HepG2 (cell line): ENCODE measurements around the gene BTF3L4. TPM values are rescaled to one million over a fixed set of nuclear protein-coding genes. Genes with fewer than 3 reads are reported as not detected.

Experiments used
- ATF4 ChIP-seq, 2 experiments: fragments of 450-650 bp in 1 of 2; sonication (generic) in 1 of 2; formaldehyde crosslinking; IDR thresholded peaks; 2 replicates each; pipeline versions ENCODE4 v1.5.0 to v1.8.0; 2020 to 2022; ENCODE audit warnings: mild to moderate bottlenecking in 1 of 2, missing genetic modification reagents in 1 of 2
- BHLHE40 ChIP-seq: IDR thresholded peaks from 2 replicates; pipeline ENCODE4 v1.6.1; 2011; ENCODE audit warnings: low read length, improper control_type of control experiment
- CREB3 ChIP-seq: sonication (generic); formaldehyde crosslinking; IDR thresholded peaks from 2 replicates; pipeline ENCODE4 v1.5.0; 2020; ENCODE audit warnings: missing genetic modification reagents
- DPF2 ChIP-seq: sonication (generic); formaldehyde crosslinking; IDR thresholded peaks from 2 replicates; pipeline ENCODE4 v1.4.0; 2020; ENCODE audit warnings: mild to moderate bottlenecking, low read depth, missing genetic modification reagents, borderline replicate concordance
- HOMEZ ChIP-seq: IDR thresholded peaks from 2 replicates; pipeline ENCODE4 v1.6.1; 2016; ENCODE audit warnings: low read depth
- MAFG ChIP-seq: sonication (generic); formaldehyde crosslinking; IDR thresholded peaks from 2 replicates; pipeline ENCODE4 v1.5.1; 2020; ENCODE audit warnings: mild to moderate bottlenecking, missing genetic modification reagents
- MXI1 ChIP-seq: IDR thresholded peaks from 3 replicates; pipeline ENCODE4 v1.6.1; 2012; ENCODE audit warnings: low read depth, low read length, inconsistent platforms, borderline replicate concordance
- MZF1 ChIP-seq: sonication (generic); formaldehyde crosslinking; IDR thresholded peaks from 2 replicates; pipeline ENCODE4 v1.8.1; 2023; ENCODE audit warnings: mild to moderate bottlenecking, missing genetic modification reagents, borderline replicate concordance
- PRDM10 ChIP-seq: sonication (generic); formaldehyde crosslinking; IDR thresholded peaks from 2 replicates; pipeline ENCODE4 v1.4.0; 2020; ENCODE audit warnings: low read depth, missing genetic modification reagents
- PRDM15 ChIP-seq: sonication (generic); formaldehyde crosslinking; IDR thresholded peaks from 2 replicates; pipeline ENCODE4 v1.4.0; 2020; ENCODE audit warnings: missing genetic modification reagents
- SMC3 ChIP-seq: IDR thresholded peaks from 2 replicates; pipeline ENCODE4 v1.6.1; 2011; ENCODE audit warnings: low read length, improper control_type of control experiment
- SRY ChIP-seq: sonication (generic); formaldehyde crosslinking; IDR thresholded peaks from 2 replicates; pipeline ENCODE4 v1.8.0; 2022; ENCODE audit warnings: mild to moderate bottlenecking, missing genetic modification reagents
- U2AF1 ChIP-seq: fragments of 200-400 bp; formaldehyde crosslinking; optimal IDR thresholded peaks from 2 replicates; pipeline ENCODE3; 2017; ENCODE audit warnings: mild to moderate bottlenecking, low read depth, low read length
- ZFP90 ChIP-seq: sonication (generic); formaldehyde crosslinking; IDR thresholded peaks from 2 replicates; pipeline ENCODE4 v1.8.0; 2022; ENCODE audit warnings: missing genetic modification reagents, mild to moderate bottlenecking, inconsistent platforms, borderline replicate concordance
- ZNF235 ChIP-seq: sonication (generic); formaldehyde crosslinking; IDR thresholded peaks from 2 replicates; pipeline ENCODE4 v1.8.1; 2023; ENCODE audit warnings: mild to moderate bottlenecking, missing genetic modification reagents, borderline replicate concordance
- ZNF556 ChIP-seq: sonication (generic); formaldehyde crosslinking; IDR thresholded peaks from 2 replicates; pipeline ENCODE4 v1.4.0; 2020; ENCODE audit warnings: mild to moderate bottlenecking, missing genetic modification reagents, borderline replicate concordance
- ZNF747 ChIP-seq: sonication (generic); formaldehyde crosslinking; IDR thresholded peaks from 2 replicates; pipeline ENCODE4 v1.8.1; 2023; ENCODE audit warnings: missing genetic modification reagents, mild to moderate bottlenecking, borderline replicate concordance
- polyA plus RNA-seq, 8 experiments: library from polyadenylated mRNA; depleted of rRNA in 3 of 8; stranded (reverse) in 7 of 8; unstranded in 1 of 8; fragments of >200 nt; fragmentation: Illumina TruSeq in 4 of 8; extraction: Trizol in 4 of 8; gene quantifications; 2 replicates each; pipeline versions ENCODE4 v1.2.1 to v1.2.3, GENCODE V29; 2011 to 2016; ENCODE audit warnings: low read depth in 4 of 8, missing spikeins in 1 of 8, mixed read lengths in 1 of 8; ENCODE audit not compliant: insufficient read depth in 1 of 8
- total RNA-seq, 5 experiments: library from RNA; depleted of rRNA; stranded (reverse); fragments of >200 nt; fragmentation: Illumina TruSeq; extraction: Trizol; gene quantifications; 2 replicates each; pipeline ENCODE4 v1.2.3, GENCODE V29; 2016; ENCODE audit warnings: low read depth in 1 of 5

Gene BTF3L4
- total and polyA plus RNA-seq, 2 of the 13 experiments (the other 11 are each of a cell fraction or from before 2014, with no cell fraction given): 59.0 to 74.3 TPM

- TF ChIP-seq ATF4 (CRISPR knock-in tag; IDR thresholded peaks at IDR 0.05): peak in 1 of 2 experiments; percentile 72; a peak in 1 of 4 replicates
- no peak for TF ChIP-seq SRY (CRISPR knock-in tag)
- peak; percentile 46 for TF ChIP-seq SMC3
- no peak for TF ChIP-seq ZNF235
- no peak for TF ChIP-seq BHLHE40
- TF ChIP-seq MAFG (CRISPR knock-in tag): no peak
- TF ChIP-seq PRDM10 (CRISPR knock-in tag): no peak
- no peak for TF ChIP-seq U2AF1
- 0 out of 3 replicates have a peak, but pooled peaks have one; percentile 13 for TF ChIP-seq MXI1
- TF ChIP-seq HOMEZ (CRISPR knock-in tag): peak; percentile 96
- peak; percentile 91; the same call in 1 of the 2 replicates for TF ChIP-seq ZNF556 (CRISPR knock-in tag)
- TF ChIP-seq MZF1: no peak
- TF ChIP-seq DPF2: peak; percentile 95
- peak; percentile 75; the same call in 1 of the 2 replicates for TF ChIP-seq ZNF747 (CRISPR knock-in tag)
- peak; percentile 36; the same call in 1 of the 2 replicates for TF ChIP-seq PRDM15 (CRISPR knock-in tag)
- TF ChIP-seq CREB3 (CRISPR knock-in tag): no peak
- TF ChIP-seq ZFP90 (CRISPR knock-in tag): 0 out of 2 replicates have a peak, but pooled peaks have one; percentile 35
Measured at GRCh38 chr1:52037402-52037814, 18.7 kb upstream of the BTF3L4 start (continued).
